Activated CD4-positive, alpha-beta T cell treated with anti-CD3 and anti-CD28 coated beads for 1 hour (primary cell): ENCODE data around the gene AFP.

ENCODE experiments used
- DNase-seq: peaks from one replicate; pipeline ENCODE4 v3.0.0-alpha.2; 2020

AFP gene

DNA sequence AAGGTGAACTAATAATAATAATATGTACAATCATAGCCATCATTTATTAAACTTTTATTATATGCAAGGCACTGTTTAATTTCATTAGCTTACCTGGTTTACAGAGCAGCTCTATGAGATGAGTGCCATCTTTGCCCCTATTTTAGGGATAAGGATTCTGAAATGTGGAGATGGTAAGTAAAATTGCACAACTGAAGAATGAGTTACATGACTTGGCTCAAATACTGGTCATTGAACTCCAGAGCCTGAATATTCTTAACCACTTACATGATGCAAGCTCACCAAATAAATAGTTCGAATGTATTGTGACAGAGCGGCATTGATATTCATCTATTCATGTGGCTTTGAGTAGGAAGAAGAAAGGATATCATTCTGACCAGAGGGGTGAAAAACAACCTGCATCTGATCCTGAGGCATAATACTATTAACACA lies 20.2 kb upstream of the AFP start:
- DNase-seq, result no peak

DNA sequence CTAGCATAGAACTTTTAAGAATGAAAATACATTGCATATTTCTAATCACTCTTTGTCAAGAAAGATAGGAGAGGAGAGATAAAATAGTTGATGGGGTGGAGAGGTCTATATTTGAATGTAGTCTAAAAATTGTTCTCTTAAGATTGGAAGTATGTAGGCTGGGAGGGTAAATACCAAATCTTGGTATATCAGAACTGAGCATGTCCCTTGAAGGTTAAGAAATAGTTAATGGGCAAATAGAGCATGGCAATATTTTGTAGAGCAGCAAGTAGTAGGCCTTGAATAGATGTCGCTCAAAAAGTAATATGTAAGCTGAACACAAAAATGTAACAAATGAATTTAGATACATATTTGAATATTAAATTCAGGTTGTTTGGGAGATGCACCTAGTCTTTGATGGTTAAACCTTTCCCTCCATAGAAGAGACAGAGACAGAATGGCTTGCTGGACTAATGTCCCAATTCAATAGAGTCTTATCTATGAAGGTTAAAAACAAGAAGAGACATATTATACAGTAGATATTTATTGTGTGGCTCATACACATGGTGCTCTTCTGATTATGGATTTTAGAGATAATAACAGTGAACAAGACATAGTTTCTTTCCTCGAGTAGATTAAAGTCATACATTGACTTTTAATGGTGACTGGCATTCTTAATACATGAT lies 19.5 kb upstream of the AFP start:
- DNase-seq, result no peak

DNA sequence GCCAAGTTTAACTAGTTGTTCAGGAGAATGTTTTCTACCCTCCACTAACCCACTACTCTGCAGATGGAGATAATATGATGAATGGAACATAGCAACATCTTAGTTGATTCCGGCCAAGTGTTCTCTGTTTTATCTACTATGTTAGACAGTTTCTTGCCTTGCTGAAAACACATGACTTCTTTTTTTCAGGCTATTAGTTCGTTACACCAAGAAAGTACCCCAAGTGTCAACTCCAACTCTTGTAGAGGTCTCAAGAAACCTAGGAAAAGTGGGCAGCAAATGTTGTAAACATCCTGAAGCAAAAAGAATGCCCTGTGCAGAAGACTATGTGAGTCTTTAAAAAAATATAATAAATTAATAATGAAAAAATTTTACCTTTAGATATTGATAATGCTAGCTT lies 18.7 kb upstream of the AFP start:
- no peak for DNase-seq

DNA sequence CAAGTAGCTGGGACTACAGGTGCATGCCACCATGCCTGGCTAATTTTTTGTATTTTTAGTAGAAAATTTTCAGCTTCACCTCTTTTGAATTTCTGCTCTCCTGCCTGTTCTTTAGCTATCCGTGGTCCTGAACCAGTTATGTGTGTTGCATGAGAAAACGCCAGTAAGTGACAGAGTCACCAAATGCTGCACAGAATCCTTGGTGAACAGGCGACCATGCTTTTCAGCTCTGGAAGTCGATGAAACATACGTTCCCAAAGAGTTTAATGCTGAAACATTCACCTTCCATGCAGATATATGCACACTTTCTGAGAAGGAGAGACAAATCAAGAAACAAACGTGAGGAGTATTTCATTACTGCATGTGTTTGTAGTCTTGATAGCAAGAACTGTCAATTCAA lies 18.0 kb upstream of the AFP start:
- no peak for DNase-seq

DNA sequence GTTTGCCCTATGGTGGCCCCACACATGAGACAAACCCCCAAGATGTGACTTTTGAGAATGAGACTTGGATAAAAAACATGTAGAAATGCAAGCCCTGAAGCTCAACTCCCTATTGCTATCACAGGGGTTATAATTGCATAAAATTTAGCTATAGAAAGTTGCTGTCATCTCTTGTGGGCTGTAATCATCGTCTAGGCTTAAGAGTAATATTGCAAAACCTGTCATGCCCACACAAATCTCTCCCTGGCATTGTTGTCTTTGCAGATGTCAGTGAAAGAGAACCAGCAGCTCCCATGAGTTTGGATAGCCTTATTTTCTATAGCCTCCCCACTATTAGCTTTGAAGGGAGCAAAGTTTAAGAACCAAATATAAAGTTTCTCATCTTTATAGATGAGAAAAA lies 17.3 kb upstream of the AFP start:
- DNase-seq, result no peak

DNA sequence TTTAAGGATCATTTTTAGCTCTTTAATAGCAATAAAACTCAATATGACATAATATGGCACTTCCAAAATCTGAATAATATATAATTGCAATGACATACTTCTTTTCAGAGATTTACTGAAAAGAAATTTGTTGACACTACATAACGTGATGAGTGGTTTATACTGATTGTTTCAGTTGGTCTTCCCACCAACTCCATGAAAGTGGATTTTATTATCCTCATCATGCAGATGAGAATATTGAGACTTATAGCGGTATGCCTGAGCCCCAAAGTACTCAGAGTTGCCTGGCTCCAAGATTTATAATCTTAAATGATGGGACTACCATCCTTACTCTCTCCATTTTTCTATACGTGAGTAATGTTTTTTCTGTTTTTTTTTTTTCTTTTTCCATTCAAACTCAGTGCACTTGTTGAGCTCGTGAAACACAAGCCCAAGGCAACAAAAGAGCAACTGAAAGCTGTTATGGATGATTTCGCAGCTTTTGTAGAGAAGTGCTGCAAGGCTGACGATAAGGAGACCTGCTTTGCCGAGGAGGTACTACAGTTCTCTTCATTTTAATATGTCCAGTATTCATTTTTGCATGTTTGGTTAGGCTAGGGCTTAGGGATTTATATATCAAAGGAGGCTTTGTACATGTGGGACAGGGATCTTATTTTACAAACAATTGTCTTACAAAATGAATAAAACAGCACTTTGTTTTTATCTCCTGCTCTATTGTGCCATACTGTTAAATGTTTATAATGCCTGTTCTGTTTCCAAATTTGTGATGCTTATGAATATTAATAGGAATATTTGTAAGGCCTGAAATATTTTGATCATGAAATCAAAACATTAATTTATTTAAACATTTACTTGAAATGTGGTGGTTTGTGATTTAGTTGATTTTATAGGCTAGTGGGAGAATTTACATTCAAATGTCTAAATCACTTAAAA lies 16.6 kb upstream of the AFP start:
- DNase-seq, result no peak

DNA sequence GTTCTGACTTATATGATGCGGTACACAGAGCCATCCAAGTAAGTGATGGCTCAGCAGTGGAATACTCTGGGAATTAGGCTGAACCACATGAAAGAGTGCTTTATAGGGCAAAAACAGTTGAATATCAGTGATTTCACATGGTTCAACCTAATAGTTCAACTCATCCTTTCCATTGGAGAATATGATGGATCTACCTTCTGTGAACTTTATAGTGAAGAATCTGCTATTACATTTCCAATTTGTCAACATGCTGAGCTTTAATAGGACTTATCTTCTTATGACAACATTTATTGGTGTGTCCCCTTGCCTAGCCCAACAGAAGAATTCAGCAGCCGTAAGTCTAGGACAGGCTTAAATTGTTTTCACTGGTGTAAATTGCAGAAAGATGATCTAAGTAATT lies 15.4 kb upstream of the AFP start:
- DNase-seq, result no peak

DNA sequence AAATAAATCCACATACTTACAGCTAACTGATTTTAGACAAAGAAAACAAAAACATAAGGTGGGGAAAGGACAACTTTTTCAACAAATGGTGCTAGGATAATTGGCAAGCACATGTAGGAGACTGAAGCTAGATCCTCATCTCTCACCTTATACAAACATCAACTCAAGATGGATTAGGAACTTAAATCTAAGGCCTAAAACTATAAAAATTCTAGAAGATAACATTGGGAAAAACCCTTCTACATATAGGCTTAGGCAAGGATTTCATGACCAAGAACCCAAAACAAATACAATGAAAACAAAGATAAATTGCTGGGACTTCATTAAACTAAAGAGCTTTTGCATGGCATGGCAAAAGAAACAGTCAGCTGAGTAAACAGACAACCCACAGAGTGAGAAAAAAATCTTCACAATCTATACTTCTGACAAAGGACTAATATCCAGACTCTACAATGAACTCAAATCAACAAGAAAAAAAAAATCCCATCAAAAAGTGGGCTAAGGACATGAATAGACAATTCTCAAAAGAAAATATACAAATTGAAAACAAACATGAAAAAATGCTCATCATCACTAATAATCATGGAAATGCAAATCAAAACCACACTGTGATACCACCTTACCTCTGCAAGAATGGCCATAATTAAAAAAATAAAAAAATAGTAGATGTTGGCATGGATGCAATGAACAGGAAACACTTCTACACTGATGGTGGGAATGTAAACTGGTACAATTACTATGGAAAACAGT lies 14.1 kb upstream of the AFP start:
- DNase-seq, result no peak

DNA sequence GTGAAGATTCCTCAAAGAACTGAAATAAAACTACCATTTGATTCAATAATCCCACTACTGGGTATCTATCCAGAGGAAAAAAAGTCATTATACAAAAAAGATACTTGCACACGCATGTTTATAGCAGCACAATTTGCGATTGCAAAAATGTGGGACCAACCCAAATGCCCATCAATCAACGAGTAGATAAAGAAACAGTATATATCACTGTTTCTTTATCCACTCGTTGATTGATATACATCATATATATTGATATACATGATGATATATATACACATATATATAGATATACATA lies 13.6 kb upstream of the AFP start:
- no peak for DNase-seq

DNA sequence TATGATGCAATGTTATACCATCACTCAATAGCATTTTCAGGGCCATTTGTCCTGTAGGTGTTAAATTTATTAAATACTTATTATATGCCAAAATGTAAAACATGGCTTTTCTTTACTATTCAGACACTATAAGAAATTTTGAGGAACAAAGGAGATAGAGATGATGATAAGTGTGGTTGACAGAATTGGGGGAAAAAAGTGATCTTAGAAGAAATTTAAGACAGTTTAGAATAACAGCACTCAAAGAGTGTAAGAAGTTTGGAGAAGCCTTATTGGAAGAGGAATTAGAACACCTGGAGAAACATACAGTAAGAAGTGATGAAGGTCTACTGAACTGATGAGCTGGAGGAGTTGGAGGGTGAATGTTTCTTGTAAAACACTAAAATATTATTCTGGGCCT lies 12.8 kb upstream of the AFP start:
- no peak for DNase-seq

DNA sequence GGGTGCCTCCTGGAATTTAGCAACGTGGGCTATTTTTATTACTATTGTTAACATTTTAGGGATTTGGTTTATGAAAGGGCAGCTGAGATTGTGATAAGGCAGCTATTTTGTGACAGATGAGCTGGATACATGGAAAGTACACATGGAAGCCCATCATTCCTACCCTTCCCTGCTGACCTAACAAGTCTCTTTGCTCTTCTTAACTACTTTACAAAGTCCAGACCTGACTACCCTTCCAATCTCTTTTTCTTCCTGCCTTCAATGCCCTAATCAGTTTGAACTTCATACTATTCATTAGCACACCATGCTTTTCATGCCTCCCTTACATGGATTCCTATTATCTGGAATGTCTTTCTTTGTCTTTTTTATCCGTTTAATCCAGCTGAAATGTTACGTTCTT lies 9.4 kb upstream of the AFP start:
- no peak for DNase-seq

DNA sequence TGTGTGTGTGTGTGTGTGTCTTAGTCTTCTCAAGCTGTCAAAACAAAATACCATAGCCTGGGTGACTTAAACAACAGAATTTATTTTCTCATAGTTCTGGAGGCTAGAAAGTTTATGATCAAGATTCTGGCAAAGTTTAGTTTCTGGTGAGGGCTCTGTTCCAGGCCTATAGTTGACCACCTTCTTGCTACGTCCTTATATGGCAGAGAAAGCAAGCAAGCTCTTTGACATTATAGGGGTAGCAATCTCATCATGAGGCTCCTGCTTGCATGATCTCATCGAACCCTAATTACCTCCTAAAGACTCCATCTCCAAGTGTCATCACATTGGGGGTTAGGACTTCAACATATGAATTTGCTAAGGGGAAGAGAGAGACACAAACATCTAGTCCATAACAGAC lies 6.9 kb upstream of the AFP start:
- DNase-seq, result no peak

DNA sequence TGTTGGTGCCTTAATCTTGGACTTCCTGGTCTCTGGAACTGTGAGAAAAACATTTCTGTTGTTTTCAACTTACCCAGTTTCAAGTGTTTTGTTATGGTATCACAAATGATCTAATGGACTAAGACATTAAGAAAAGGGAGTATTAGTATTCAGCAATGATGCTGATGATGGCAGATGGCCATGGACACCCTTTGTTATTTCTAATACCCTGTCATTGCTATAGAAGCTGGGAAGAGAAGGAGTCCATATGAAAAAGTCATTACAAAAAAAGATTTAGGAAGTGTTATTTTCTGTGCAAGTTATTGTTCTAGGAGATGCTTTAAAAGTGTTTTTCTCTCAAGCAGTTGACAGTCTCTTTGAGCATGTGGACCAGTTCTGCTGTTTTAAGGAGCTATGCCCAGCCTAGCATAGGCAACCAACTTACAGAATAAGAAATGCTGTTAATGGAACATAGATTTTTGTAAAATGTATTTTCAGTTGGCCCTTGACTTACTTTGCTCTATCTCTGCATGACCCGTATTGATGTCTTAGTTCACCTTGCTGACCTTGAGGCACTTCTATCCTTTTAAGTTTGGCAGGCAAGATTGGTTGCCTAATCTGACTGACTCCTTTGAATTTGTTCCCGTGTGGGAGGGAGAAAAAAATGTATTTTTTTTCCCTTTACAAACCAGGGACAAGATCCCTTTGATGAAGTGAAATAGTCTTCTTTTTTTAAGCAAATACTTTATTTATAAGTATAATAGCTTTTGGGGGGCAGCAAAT lies 6.0 kb upstream of the AFP start:
- DNase-seq, result no peak

DNA sequence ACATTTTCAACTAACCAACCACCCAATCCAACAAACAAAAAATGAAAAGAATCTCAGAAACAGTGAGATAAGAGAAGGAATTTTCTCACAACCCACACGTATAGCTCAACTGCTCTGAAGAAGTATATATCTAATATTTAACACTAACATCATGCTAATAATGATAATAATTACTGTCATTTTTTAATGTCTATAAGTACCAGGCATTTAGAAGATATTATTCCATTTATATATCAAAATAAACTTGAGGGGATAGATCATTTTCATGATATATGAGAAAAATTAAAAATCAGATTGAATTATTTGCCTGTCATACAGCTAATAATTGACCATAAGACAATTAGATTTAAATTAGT lies 4.2 kb upstream of the AFP start:
- no peak for DNase-seq

DNA sequence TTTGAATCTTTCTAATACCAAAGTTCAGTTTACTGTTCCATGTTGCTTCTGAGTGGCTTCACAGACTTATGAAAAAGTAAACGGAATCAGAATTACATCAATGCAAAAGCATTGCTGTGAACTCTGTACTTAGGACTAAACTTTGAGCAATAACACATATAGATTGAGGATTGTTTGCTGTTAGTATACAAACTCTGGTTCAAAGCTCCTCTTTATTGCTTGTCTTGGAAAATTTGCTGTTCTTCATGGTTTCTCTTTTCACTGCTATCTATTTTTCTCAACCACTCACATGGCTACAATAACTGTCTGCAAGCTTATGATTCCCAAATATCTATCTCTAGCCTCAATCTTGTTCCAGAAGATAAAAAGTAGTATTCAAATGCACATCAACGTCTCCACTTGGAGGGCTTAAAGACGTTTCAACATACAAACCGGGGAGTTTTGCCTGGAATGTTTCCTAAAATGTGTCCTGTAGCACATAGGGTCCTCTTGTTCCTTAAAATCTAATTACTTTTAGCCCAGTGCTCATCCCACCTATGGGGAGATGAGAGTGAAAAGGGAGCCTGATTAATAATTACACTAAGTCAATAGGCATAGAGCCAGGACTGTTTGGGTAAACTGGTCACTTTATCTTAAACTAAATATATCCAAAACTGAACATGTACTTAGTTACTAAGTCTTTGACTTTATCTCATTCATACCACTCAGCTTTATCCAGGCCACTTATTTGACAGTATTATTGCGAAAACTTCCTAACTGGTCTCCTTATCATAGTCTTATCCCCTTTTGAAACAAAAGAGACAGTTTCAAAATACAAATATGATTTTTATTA lies 3.6 kb upstream of the AFP start:
- DNase-seq, result no peak

DNA sequence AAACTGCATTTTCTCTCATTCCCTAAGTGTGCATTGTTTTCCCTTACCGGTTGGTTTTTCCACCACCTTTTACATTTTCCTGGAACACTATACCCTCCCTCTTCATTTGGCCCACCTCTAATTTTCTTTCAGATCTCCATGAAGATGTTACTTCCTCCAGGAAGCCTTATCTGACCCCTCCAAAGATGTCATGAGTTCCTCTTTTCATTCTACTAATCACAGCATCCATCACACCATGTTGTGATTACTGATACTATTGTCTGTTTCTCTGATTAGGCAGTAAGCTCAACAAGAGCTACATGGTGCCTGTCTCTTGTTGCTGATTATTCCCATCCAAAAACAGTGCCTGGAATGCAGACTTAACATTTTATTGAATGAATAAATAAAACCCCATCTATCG lies 2.9 kb upstream of the AFP start:
- DNase-seq, result no peak

DNA sequence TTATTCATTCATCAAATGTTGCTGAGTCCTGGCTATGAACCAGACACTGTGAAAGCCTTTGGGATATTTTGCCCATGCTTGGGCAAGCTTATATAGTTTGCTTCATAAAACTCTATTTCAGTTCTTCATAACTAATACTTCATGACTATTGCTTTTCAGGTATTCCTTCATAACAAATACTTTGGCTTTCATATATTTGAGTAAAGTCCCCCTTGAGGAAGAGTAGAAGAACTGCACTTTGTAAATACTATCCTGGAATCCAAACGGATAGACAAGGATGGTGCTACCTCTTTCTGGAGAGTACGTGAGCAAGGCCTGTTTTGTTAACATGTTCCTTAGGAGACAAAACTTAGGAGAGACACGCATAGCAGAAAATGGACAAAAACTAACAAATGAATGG lies 1.7 kb upstream of the AFP start:
- DNase-seq, result no peak

DNA sequence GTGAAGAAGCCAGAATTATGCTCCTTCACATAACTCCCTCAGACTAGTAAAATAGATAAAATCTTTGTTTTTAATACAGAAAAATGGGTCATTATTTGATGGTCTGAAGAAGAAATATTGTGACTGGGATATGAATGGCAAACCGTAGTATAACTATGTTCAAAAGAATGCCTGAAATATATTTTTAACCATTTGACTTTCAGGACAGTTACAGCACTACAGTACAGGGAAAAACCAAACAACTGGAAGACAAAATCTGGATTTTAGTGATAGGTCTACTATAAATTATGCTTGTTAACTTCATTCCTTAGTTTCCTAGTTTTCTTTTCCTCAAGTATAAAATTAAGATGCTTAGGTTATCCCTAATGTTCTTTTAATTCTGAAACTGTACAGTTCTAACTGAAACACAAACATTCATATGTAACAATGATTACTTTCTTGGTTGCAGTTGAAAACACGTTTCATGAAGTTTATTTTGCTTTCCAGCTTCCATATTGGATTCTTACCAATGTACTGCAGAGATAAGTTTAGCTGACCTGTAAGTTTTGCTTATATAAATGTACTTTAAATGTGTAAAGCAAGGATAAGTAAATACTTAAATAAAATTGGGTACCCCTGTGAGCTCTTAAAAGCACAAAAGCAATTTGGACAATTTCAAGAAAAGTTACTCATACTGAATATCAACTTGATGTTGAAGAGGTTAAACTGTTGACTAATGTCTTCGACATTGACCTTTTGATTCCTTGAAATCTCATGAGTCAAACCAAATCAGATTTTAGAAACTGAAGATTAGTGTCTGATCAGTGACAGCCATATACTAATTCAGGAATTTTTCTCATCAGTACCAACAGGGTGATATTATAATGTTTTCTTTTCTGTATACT lies 895 bp downstream of the AFP start:
- DNase-seq, result no peak

DNA sequence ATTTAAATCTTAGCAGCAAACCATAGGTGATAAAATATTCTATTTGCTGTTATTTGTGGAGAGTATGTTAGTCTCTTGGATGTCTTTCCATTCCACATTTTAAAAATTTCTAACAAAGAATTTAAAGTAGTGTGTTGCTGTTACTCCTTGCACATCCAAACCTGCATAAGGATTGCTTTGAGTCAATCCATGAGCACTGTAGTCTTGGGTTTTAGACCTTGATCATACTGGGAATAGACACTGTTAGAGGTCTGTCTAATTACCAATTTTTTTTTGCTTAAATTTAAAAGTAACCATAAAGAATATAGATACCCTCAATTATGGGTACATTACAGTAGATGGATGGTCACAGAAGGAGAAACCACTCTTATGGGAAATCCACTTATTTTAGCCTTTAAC lies 1.5 kb downstream of the AFP start:
- DNase-seq, result no peak

DNA sequence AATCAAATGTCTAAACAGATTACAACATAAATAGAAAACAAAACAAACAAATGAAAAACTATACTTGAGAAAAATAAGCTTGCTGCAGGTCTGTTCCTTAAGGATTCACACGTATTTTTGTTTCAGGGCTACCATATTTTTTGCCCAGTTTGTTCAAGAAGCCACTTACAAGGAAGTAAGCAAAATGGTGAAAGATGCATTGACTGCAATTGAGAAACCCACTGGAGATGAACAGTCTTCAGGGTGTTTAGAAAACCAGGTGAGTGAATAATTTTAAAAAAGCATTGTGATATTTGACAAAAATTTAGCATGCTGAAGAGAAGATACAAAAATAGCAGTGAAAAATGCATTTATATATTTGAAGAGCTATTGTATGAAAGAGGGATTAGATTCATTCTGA lies 2.0 kb downstream of the AFP start:
- DNase-seq, result no peak

DNA sequence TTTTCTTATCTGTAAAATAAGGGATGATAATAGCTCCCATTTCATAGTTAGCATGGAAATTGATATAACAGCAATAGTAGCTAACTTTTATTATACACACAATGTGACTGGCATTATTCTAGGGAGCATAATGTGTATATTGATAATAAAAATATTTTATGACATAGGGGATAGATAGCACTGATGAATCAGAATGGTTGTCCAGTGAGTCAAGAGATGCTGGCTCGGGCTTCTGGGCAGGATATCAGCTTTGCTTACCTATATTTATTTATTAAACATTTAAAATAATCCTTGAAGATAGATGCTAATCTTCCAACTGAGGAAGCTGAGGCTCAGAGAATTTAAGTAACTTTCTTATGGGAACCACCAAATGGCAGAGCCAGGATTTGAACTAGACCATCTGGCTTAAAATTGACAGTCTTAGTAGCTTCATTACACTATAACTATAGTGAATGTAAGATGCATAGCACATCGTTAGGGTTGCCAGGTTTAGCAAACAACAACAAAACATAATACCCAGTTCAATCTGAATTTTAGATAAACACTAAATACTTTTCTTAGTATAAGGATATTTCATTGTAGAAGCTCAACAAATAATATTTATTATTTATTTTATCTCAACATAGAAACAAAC lies 2.7 kb downstream of the AFP start:
- DNase-seq, result no peak
